ENCODE data around the gene LAMP2.

LAMP2 gene

GRCh38 chrX:120456973-120457372 is 12.1 kb downstream of the LAMP2 start:
- no peak for DNase-seq (ENCODE audit: low read depth)

GRCh38 chrX:120453985-120454384 is 15.1 kb downstream of the LAMP2 start:
- no peak for DNase-seq (ENCODE audit: low read depth)

- no peak for DNase-seq (ENCODE audit: low read depth)
These were observed 17.0 kb downstream of the LAMP2 start for GRCh38 chrX:120452131-120452530.

- no peak for DNase-seq (ENCODE audit: low read depth)
These were observed 18.9 kb downstream of the LAMP2 start for GRCh38 chrX:120450163-120450562.

- no peak for DNase-seq (ENCODE audit: low read depth)
These were observed 22.6 kb downstream of the LAMP2 start for GRCh38 chrX:120446498-120446897.

GRCh38 chrX:120439921-120440320 is 29.2 kb downstream of the LAMP2 start:
- no peak for DNase-seq (ENCODE audit: low read depth)

- DNase-seq (ENCODE audit: low read depth): no peak
These were observed 39.1 kb downstream of the LAMP2 start for GRCh38 chrX:120429776-120430540.

- DNase-seq (ENCODE audit: low read depth): no peak
These were observed 40.8 kb downstream of the LAMP2 start for GRCh38 chrX:120428309-120428708.

- DNase-seq (ENCODE audit: low read depth): no peak
These were observed 42.5 kb downstream of the LAMP2 start for GRCh38 chrX:120426599-120426998.

GRCh38 chrX:120419463-120419862 is 49.6 kb downstream of the LAMP2 start:
- DNase-seq (ENCODE audit: low read depth): no peak

- no peak for DNase-seq (ENCODE audit: low read depth)
These were observed 60.9 kb downstream of the LAMP2 start for GRCh38 chrX:120408168-120408567.

GRCh38 chrX:120406638-120407037 is 62.5 kb downstream of the LAMP2 start:
- no peak for DNase-seq (ENCODE audit: low read depth)

- no peak for DNase-seq (ENCODE audit: low read depth)
These were observed 66.7 kb downstream of the LAMP2 start for GRCh38 chrX:120402369-120402768.

- no peak for DNase-seq (ENCODE audit: low read depth)
These were observed 67.8 kb downstream of the LAMP2 start for GRCh38 chrX:120401301-120401700.

- DNase-seq (ENCODE audit: low read depth): no peak
These were observed 88.4 kb downstream of the LAMP2 start for GRCh38 chrX:120380699-120381098.

GRCh38 chrX:120379937-120380681 is 89.0 kb downstream of the LAMP2 start:
- DNase-seq (ENCODE audit: low read depth): no peak

- no peak for DNase-seq (ENCODE audit: low read depth)
These were observed 90.5 kb downstream of the LAMP2 start for GRCh38 chrX:120378570-120378969.

Data from activated T-cell treated with anti-CD3 and anti-CD28 coated beads for 1 hour (primary cell).